Measurements from ENCODE around the gene KDM6A.
"Not testable (repeated sequence)": the region's sequence is repeated elsewhere in the genome, so short reads cannot be mapped to it uniquely, and the experiment has no call there.

The KDM6A gene

DNA sequence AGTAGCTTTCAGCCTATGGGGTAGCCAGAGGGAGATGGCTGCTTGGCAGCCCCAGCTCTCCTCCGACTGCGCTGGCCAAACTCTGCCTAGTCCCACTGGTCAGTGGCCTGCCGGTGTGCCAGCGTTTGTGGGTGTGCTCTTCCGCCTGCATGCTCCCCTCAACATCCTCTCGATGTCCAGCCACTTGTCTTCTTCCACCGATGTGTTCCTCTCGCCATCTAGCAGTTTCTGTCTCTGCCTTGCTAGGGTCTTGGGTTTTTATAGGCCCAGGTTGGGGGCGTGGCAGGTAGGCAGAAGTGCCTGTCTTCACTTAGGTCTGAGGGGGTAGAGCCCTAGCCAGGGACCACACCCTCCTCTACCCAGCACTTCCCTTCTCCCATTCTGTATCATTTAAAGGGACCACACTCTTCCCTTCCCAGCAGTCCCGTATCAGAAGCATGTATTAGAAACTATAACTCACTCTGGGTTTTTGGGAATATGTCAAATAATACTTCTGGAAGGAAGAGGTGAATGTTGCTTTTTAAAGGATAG is 124.4 kb downstream of the KDM6A start:
- TF ChIP-seq, protein P1, sequence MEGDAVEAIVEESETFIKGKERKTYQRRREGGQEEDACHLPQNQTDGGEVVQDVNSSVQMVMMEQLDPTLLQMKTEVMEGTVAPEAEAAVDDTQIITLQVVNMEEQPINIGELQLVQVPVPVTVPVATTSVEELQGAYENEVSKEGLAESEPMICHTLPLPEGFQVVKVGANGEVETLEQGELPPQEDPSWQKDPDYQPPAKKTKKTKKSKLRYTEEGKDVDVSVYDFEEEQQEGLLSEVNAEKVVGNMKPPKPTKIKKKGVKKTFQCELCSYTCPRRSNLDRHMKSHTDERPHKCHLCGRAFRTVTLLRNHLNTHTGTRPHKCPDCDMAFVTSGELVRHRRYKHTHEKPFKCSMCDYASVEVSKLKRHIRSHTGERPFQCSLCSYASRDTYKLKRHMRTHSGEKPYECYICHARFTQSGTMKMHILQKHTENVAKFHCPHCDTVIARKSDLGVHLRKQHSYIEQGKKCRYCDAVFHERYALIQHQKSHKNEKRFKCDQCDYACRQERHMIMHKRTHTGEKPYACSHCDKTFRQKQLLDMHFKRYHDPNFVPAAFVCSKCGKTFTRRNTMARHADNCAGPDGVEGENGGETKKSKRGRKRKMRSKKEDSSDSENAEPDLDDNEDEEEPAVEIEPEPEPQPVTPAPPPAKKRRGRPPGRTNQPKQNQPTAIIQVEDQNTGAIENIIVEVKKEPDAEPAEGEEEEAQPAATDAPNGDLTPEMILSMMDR (IDR thresholded peaks at IDR 0.05; ENCODE audit: borderline replicate concordance, control extremely low read depth, extremely low read depth, insufficient read depth, missing control alignments) = no peak
- no peak for DNase-seq (ENCODE audit: low spot score)
- in situ Hi-C loops (cut with MboI; ENCODE audit: low sequenced_read_pairs, unreplicated experiment) = no loop called here

- in situ Hi-C loops (cut with MboI; ENCODE audit: low sequenced_read_pairs, unreplicated experiment) = no loop called here
- TF ChIP-seq, protein P1 (IDR thresholded peaks at IDR 0.05; ENCODE audit: borderline replicate concordance, control extremely low read depth, extremely low read depth, insufficient read depth, missing control alignments) = no peak
- peak; percentile 47 for DNase-seq (ENCODE audit: low spot score)
Measured at GRCh38 chrX:44997888-44998287, 124.9 kb downstream of the KDM6A start.

GRCh38 chrX:44999237-44999636 is 126.2 kb downstream of the KDM6A start:
- in situ Hi-C loops (cut with MboI; ENCODE audit: low sequenced_read_pairs, unreplicated experiment); DNase-seq (ENCODE audit: low spot score): not testable (repeated sequence)

DNA sequence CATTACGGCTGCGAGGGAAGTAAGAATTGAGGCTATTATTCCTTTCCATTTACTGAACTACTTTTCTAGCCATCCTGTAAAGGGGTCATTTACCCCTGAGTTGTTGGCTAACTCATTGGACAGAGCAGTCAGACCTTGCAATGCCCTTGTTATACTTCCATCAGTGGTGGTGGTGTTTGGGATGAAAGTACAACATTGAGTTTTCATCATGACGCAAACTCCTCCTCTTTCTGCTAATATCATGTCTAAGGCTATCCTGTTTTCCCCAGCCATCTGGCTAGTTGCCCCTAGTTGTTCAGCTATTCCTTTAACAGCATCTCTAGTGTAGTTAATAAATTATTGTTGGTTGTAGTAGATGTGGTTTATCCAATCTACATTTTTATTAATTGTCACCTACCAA is 126.9 kb downstream of the KDM6A start:
- in situ Hi-C loops (cut with MboI; ENCODE audit: low sequenced_read_pairs, unreplicated experiment); DNase-seq (ENCODE audit: low spot score): not testable (repeated sequence)

DNA sequence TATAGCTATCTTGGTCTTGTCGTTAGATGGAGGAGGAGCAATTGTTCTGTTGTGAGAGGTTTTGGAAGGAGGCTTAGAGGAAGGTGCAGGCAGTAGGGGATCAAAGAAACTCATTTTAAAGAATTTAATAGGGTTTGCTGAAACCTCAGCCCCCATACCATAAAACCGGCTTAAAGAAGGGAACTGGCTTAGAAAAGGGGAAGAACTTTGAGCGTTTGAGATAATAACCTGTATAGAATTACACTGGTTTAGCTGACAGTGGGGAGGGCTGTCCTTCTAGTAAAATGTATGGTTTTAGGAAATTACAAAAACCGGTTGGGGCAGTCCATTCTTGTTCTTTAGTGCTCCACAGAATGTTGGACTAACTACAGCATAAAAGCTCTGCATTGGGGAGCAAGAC is 128.1 kb downstream of the KDM6A start:
- TF ChIP-seq, protein P1 (IDR thresholded peaks at IDR 0.05; ENCODE audit: borderline replicate concordance, control extremely low read depth, extremely low read depth, insufficient read depth, missing control alignments) = no peak
- in situ Hi-C loops (cut with MboI; ENCODE audit: low sequenced_read_pairs, unreplicated experiment) = no loop called here
- no peak for DNase-seq (ENCODE audit: low spot score)

DNA sequence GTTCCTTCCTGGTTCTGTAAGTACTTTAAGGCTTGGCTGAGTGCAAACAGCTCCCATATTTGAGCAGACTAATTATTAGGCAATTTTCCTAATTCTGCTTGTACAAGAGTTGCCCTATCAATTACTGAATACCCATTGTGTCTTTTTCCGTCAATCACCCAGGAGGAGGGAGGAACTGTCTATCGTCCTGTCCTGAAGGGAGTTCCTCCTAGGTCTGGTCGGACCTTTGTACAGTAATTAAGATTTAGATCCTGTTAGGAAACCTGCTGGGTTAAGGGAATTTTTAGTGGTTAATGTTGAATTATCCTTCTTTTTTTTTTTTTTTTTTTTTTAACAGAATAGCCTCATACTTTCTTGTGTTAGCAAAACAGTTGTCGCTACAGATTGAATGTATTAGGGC is 130.1 kb downstream of the KDM6A start:
- in situ Hi-C loops (cut with MboI; ENCODE audit: low sequenced_read_pairs, unreplicated experiment) = no loop called here

GRCh38 chrX:45006002-45006800 is 133.2 kb downstream of the KDM6A start:
- in situ Hi-C loops (cut with MboI; ENCODE audit: low sequenced_read_pairs, unreplicated experiment) = no loop called here
- TF ChIP-seq, protein P1 (IDR thresholded peaks at IDR 0.05; ENCODE audit: borderline replicate concordance, control extremely low read depth, extremely low read depth, insufficient read depth, missing control alignments) = no peak
- no peak for DNase-seq (ENCODE audit: low spot score)

More for the DNA sequence above, 130.1 kb downstream of the KDM6A start:
- TF ChIP-seq, protein P1 (IDR thresholded peaks at IDR 0.05; ENCODE audit: borderline replicate concordance, control extremely low read depth, extremely low read depth, insufficient read depth, missing control alignments) = no peak
- DNase-seq (ENCODE audit: low spot score) = no peak
